PC-3 (cell line): ENCODE results near the gene TWF2. TPM values are rescaled to one million over a fixed set of nuclear protein-coding genes. Genes with fewer than 3 reads are reported as not detected.

Experiments
- ATAC-seq: fragments of 200-7000 bp; cut with Tn5 transposase; 2 replicates; pipeline ENCODE4 v1.9.1; 2020; ENCODE audit warnings: mild to moderate bottlenecking, moderate library complexity
- BruUV-seq: library from RNA; stranded (reverse); fragments of 400-500 nt; replicated peaks from 2 replicates; lab custom pipeline; 2021; lab: Mats Ljungman, UMichigan
- CTCF ChIA-PET: fragments of 300-600 bp; sonication (Branson Sonifier 250); formaldehyde crosslinking; loops from one replicate; lab custom pipeline; 2022; ENCODE audit warnings: antibody characterized with exemption; lab: Charles Lee
- POLR2A ChIA-PET: fragments of 300-600 bp; sonication (Branson Sonifier 250); formaldehyde crosslinking; loops from one replicate; lab custom pipeline; 2022; ENCODE audit warnings: antibody characterized with exemption; ENCODE audit not compliant: unreplicated experiment; lab: Charles Lee
- DNase-seq: peaks from one replicate; pipeline ENCODE4 v3.0.0-alpha.2; 2015
- H2AFZ ChIP-seq: fragments of 300-600 bp; sonication (generic); 2 replicates; pipeline ENCODE4 v1.6.0; 2016; ENCODE audit warnings: antibody characterized with exemption, low read length
- H3F3A ChIP-seq: fragments of 300-600 bp; sonication (generic); one replicate; pipeline ENCODE4 v1.6.0; 2017; ENCODE audit warnings: antibody characterized with exemption, low read length, control low read depth, mild to moderate bottlenecking; ENCODE audit not compliant: unreplicated experiment
- H3K27ac ChIP-seq: fragments of 300-600 bp; sonication (generic); 2 replicates; pipeline ENCODE4 v1.5.1; 2016; ENCODE audit warnings: mild to moderate bottlenecking, low read length
- H3K27me3 ChIP-seq: fragments of 300-600 bp; sonication (generic); 2 replicates; pipeline ENCODE4 v1.6.1; 2016; ENCODE audit warnings: low read length, mixed read lengths
- H3K36me3 ChIP-seq: fragments of 300-600 bp; sonication (generic); 2 replicates; pipeline ENCODE4 v1.6.1; 2016; ENCODE audit warnings: low read depth, mixed run types, low read length, mixed read lengths
- H3K4me1 ChIP-seq: fragments of 300-600 bp; sonication (generic); 2 replicates; pipeline ENCODE4 v1.5.1; 2016; ENCODE audit warnings: low read length; ENCODE audit not compliant: insufficient read depth
- H3K4me2 ChIP-seq: fragments of 300-600 bp; sonication (generic); 2 replicates; pipeline ENCODE4 v1.6.0; 2016; ENCODE audit warnings: low read length
- H3K4me3 ChIP-seq: fragments of 300-600 bp; sonication (generic); 2 replicates; pipeline ENCODE4 v1.5.1; 2016; ENCODE audit warnings: mild to moderate bottlenecking, low read length, mixed read lengths
- H3K79me2 ChIP-seq: fragments of 300-600 bp; sonication (generic); 2 replicates; pipeline ENCODE4 v1.6.1; 2017; ENCODE audit warnings: low read length, mixed read lengths
- H3K9ac ChIP-seq: fragments of 300-600 bp; sonication (generic); 2 replicates; pipeline ENCODE4 v1.6.0; 2016; ENCODE audit warnings: mild to moderate bottlenecking, low read length
- H3K9me2 ChIP-seq: fragments of 300-600 bp; sonication (generic); replicated peaks from 2 replicates; pipeline ENCODE4 v1.6.1; 2016; ENCODE audit warnings: mixed run types, low read length, mixed read lengths
- H3K9me3 ChIP-seq: fragments of 300-600 bp; sonication (generic); 2 replicates; pipeline ENCODE4 v1.6.1; 2016; ENCODE audit warnings: low read length, mixed read lengths
- H4K20me1 ChIP-seq: fragments of 300-600 bp; sonication (generic); 2 replicates; pipeline ENCODE4 v1.6.1; 2016; ENCODE audit warnings: low read length, mixed read lengths
- EZH2 ChIP-seq: fragments of 300-600 bp; sonication (generic); IDR thresholded peaks from one replicate; pipeline ENCODE4 v1.6.1; 2017; ENCODE audit warnings: antibody characterized with exemption, mild to moderate bottlenecking, low read length; ENCODE audit not compliant: unreplicated experiment
- EZH2phosphoT487 ChIP-seq: fragments of 300-600 bp; sonication (generic); IDR thresholded peaks from 2 replicates; pipeline ENCODE4 v1.6.1; 2018; ENCODE audit warnings: mild to moderate bottlenecking, antibody characterized with exemption, low read length, borderline replicate concordance
- intact Hi-C: fragments of 100-400 bp; cut with micrococcal nuclease; formaldehyde crosslinking; loops from 2 replicates; pipeline ENCODE4 v1.9.0; 2023
- total RNA-seq: library from RNA; depleted of rRNA; stranded (reverse); fragments of >200 nt; gene quantifications from 2 replicates; pipeline ENCODE4 v1.2.3, GENCODE V29; 2014
- TF ChIP-seq, protein P1 (sequence below): fragments of 300-600 bp; sonication (generic); conservative IDR thresholded peaks from 2 replicates; pipeline ENCODE4 v1.5.1; 2017; ENCODE audit warnings: antibody characterized with exemption, low read depth, mild to moderate bottlenecking, low read length

Gene TWF2
- total RNA-seq, 1 experiment from 2014 or later: 147 TPM

DNA sequence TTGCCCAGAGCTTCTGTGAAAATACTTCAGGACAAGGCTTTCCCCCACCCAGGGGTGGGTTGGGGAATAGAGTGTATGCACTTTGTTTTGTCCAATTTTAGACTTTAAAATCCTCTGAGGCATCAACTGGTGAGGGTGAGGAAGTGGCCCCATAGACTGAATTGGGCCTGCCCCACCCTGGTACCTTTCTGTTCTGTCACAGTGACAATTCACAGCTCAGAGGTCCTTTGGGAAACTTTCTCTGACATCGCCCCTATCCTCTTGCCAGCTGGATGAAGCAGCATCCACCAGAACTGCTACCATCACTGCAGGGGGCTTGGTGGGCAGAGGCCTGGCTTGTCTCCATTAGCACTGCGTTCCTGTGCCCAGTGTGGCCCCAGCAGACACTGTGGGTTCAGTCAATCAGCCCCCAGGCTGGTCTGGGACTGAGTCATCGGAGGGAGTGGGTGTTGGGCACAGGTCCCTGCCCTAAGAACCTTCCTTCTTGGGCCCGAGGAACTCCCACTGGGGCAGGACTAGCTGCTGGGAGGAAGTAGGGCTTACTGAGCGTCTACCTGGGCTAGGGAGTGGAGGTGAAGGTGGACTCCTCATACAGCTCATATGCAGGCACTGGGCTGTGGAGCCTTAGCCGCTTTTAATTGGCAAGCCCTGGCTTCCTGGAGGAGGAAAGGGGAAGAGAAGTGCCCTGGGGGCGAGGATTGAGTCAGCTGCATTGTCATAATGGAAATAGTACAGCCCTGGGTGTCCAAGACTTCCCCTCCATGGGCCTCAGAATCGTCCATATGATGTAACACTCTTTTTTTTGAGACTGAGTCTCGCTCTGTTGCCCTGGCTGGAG is 5.1 kb upstream of the TWF2 start:
- H3K79me2 ChIP-seq: peaks cover 9% of the 10 kb centered on the region
- no peak overlapping the region for H3K9ac ChIP-seq
- no peak overlapping the region; the same call in 1 of the 2 replicates for H2AFZ ChIP-seq
- peaks cover 41% of the 10 kb centered on the region for H3K4me1 ChIP-seq
- H3K9me2 ChIP-seq: no peaks in the 10 kb centered on the region
- H3K4me2 ChIP-seq: peak overlapping the region; percentile 87
- DNase-seq (peak; percentile 87), ATAC-seq (peak; percentile 42)
- H3K27ac ChIP-seq: peak overlapping the region; percentile 33
- no peaks in the 10 kb centered on the region for H3K27me3 ChIP-seq
- no peaks in the 10 kb centered on the region for H3F3A ChIP-seq
- CTCF ChIA-PET: no interaction called here
- intact Hi-C loops: no loop called here
- no peaks in the 10 kb centered on the region; the same call in 1 of the 2 replicates for H3K36me3 ChIP-seq
- no peaks in the 10 kb centered on the region for H4K20me1 ChIP-seq
- no peak overlapping the region for H3K4me3 ChIP-seq
- no peaks in the 10 kb centered on the region for H3K9me3 ChIP-seq
- TF ChIP-seq EZH2 (no peak), EZH2phosphoT487 (no peak)
- TF ChIP-seq, protein P1, sequence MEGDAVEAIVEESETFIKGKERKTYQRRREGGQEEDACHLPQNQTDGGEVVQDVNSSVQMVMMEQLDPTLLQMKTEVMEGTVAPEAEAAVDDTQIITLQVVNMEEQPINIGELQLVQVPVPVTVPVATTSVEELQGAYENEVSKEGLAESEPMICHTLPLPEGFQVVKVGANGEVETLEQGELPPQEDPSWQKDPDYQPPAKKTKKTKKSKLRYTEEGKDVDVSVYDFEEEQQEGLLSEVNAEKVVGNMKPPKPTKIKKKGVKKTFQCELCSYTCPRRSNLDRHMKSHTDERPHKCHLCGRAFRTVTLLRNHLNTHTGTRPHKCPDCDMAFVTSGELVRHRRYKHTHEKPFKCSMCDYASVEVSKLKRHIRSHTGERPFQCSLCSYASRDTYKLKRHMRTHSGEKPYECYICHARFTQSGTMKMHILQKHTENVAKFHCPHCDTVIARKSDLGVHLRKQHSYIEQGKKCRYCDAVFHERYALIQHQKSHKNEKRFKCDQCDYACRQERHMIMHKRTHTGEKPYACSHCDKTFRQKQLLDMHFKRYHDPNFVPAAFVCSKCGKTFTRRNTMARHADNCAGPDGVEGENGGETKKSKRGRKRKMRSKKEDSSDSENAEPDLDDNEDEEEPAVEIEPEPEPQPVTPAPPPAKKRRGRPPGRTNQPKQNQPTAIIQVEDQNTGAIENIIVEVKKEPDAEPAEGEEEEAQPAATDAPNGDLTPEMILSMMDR: no peak
- no TSS peak for BruUV-seq
- POLR2A ChIA-PET: interaction anchor here (0.6 kb wide), 1 partner anchor 303 kb away, joined by 3 read pairs; no protein-coding TSS in a partner anchor

DNA sequence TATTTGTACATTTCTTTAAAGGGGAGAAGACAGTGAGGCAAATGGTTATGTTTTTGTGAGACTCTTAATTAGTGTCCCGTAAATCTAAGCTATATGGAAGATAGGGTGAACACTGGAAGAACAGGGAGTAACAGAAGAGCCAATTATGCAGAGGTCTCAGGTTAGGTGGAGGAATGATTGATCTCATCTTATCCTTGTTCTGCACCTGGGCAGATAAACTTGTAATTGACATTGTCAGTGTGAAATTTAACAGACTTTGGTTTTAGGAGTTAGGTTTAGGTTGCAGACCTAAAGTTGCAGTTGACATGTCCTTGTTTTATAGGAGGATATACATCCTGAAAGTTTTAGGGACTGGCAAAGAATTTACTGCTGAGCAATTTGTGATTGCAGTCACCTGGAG is 3.1 kb upstream of the TWF2 start:
- TF ChIP-seq EZH2 (no peak), EZH2phosphoT487 (no peak)
- TF ChIP-seq, protein P1: no peak
- no peaks in the 10 kb centered on the region for H3K9me3 ChIP-seq
- H3K36me3 ChIP-seq: no peaks in the 10 kb centered on the region
- H3F3A ChIP-seq: no peaks in the 10 kb centered on the region
- peaks cover 54% of the 10 kb centered on the region for H3K4me1 ChIP-seq
- H3K27me3 ChIP-seq: no peaks in the 10 kb centered on the region
- no peaks in the 10 kb centered on the region for H4K20me1 ChIP-seq
- no peak overlapping the region for H3K4me2 ChIP-seq
- H3K27ac ChIP-seq: no peak overlapping the region
- BruUV-seq: no TSS peak
- POLR2A ChIA-PET: no interaction called here
- H3K4me3 ChIP-seq: no peak overlapping the region
- CTCF ChIA-PET: interaction anchor here (0.6 kb wide), 1 partner anchor 19 kb away, joined by 3 read pairs; no protein-coding TSS in a partner anchor
- H3K9me2 ChIP-seq: no peaks in the 10 kb centered on the region
- DNase-seq (no peak), ATAC-seq (no peak)
- H3K79me2 ChIP-seq: peaks cover 24% of the 10 kb centered on the region
- intact Hi-C loops: no loop called here
- no peak overlapping the region for H2AFZ ChIP-seq
- H3K9ac ChIP-seq: no peak overlapping the region
